ENCODE measurements around the gene PFAS. TPM values are rescaled to one million over a fixed set of nuclear protein-coding genes. Genes with fewer than 3 reads are reported as not detected.
A peak's percentile ranks its signal among the peaks of the same experiment; 100 is the strongest.

PFAS gene
- total and polyA plus RNA-seq, 10 of the 15 experiments (the other 5 are each of a cell fraction or from before 2014, with no cell fraction given), result 13.9 to 122 (median 47.2) TPM

- ChIA-PET CTCF (interaction anchor here (0.6 to 1.1 kb wide), 3 partner anchors 9 to 1272 kb away, joined by 3 to 4 read pairs (median 3); no protein-coding TSS in a partner anchor), SMC1A (ENCODE audit: uncharacterized antibody, unreplicated experiment) (interaction anchor here (0.5 to 2.5 kb wide), 3 partner anchors 9 to 62 kb away, joined by 3 to 10 read pairs (median 4); partner anchors contain the start of genes CTC1 and TMEM107), POLR2A (interaction anchor here (1.2 to 1.7 kb wide), 2 partner anchors 13 to 16 kb away, joined by 5 read pairs; no protein-coding TSS in a partner anchor), RAD21 (ENCODE audit: unreplicated experiment) (interaction anchor here (1.3 kb wide), 1 partner anchor 10 kb away, joined by 4 read pairs; the partner anchor contains the start of gene CTC1)
- no peak overlapping the region for H3K27ac ChIP-seq (ENCODE audit: control insufficient read depth, insufficient read depth)
- H3K9ac ChIP-seq (ENCODE audit: control insufficient read depth, insufficient read depth, low read length), result no peak overlapping the region
- DNase-seq (ENCODE audit: low read depth, low spot score) (no peak), FAIRE-seq (no peak), ATAC-seq (no peak)
- H3K79me2 ChIP-seq (ENCODE audit: control insufficient read depth, insufficient read depth, low read length), result no peaks in the 10 kb centered on the region
- no peaks in the 10 kb centered on the region for H3K9me3 ChIP-seq (replicated peaks; ENCODE audit: control insufficient read depth, insufficient read depth, low read length)
- peaks cover 24 to 31% of the 10 kb centered on the region in 2 experiments for H3K36me3 ChIP-seq (ENCODE audit: control insufficient read depth in 2 of 2, insufficient read depth in 2 of 2, low read length in 1 of 2)
- in situ Hi-C loops (cut with MboI) (no loop called here), intact Hi-C loops (cut with micrococcal nuclease; ENCODE audit: unreplicated experiment) (no loop called here)
- TSS peak; percentile 36 for BruUV-seq (replicated peaks)
- H3K4me2 ChIP-seq (ENCODE audit: control insufficient read depth, insufficient read depth), result no peak overlapping the region
- H3K4me3 ChIP-seq, result no peak overlapping the region
- 93% methylated on average over 4 of the region's 4 CpGs for WGBS (ENCODE audit: insufficient coverage, insufficient replicate concordance, low lambda C conversion rate, missing lambda C conversion rate)
- H3K4me1 ChIP-seq (ENCODE audit: control insufficient read depth, insufficient read depth, low read length), result no peaks in the 10 kb centered on the region
- H4K20me1 ChIP-seq (ENCODE audit: control insufficient read depth, insufficient read depth), result 0 out of 2 replicates have a peak, but pooled peaks cover 2% of the 10 kb centered on the region
- H2AFZ ChIP-seq (ENCODE audit: control insufficient read depth, low read depth, low read length), result no peak overlapping the region
- H3K27me3 ChIP-seq (replicated peaks in 1 of 2; ENCODE audit: control insufficient read depth in 2 of 2, insufficient read depth in 2 of 2, low read length in 1 of 2), result no peaks in the 10 kb centered on the region
- TF ChIP-seq USF1 (IDR thresholded peaks at IDR 0.05; ENCODE audit: borderline replicate concordance, extremely low read length, insufficient read depth, low read depth, low read length) (no peak), CUX1 (IDR thresholded peaks at IDR 0.05; ENCODE audit: insufficient replicate concordance, low read depth, low read length) (no peak), NR2C1 (IDR thresholded peaks at IDR 0.05) (no peak), EGR1 (IDR thresholded peaks at IDR 0.05; ENCODE audit: borderline replicate concordance in 1 of 2, low read depth in 2 of 2, low read length in 2 of 2) (no peak), SMAD1 (IDR thresholded peaks at IDR 0.05; ENCODE audit: low read depth, partially characterized antibody) (no peak), ZNF592 (IDR thresholded peaks at IDR 0.05) (no peak), POLR2AphosphoS2 (IDR thresholded peaks at IDR 0.05; ENCODE audit: low read depth, low read length) (no peak), BCL3 (IDR thresholded peaks at IDR 0.05; ENCODE audit: borderline replicate concordance, insufficient read depth, low read depth, low read length, poor library complexity, severe bottlenecking) (no peak), GATAD2B (conservative IDR thresholded peaks at IDR 0.05; ENCODE audit: low read depth) (no peak), NFYA (IDR thresholded peaks at IDR 0.05; ENCODE audit: borderline replicate concordance, low read depth, low read length) (no peak), CREM (IDR thresholded peaks at IDR 0.05; ENCODE audit: low read depth) (no peak)
These were observed 11.2 kb upstream of the PFAS start for GRCh38 chr17:8237886-8238285.

Data from GM12878 (cell line).